Keratinocyte (primary cell): ENCODE measurements around the gene CCL17. TPM values are rescaled to one million over a fixed set of nuclear protein-coding genes. Genes with fewer than 3 reads are reported as not detected.

Source experiments
- DNase-seq: peaks from one replicate; pipeline ENCODE4 v3.0.0-alpha.2; 2011; ENCODE audit warnings: low read depth, missing footprints, low spot score
- FAIRE-seq: peaks from 2 replicates; lab custom pipeline; 2011; peaks lifted over from hg19 to GRCh38; lab: Jason Lieb, UNC
- H2AFZ ChIP-seq: 2 replicates; pipeline ENCODE4 v1.6.0; 2012; ENCODE audit warnings: low read length, control low read depth, inconsistent platforms; ENCODE audit not compliant: control insufficient read depth
- H3K27ac ChIP-seq: 2 replicates; pipeline ENCODE4 v1.5.1; 2011; ENCODE audit warnings: low read length; ENCODE audit not compliant: control insufficient read depth, insufficient read depth
- H3K27me3 ChIP-seq: 3 replicates; pipeline ENCODE4 v1.6.0; 2011; ENCODE audit warnings: low read length; ENCODE audit not compliant: control insufficient read depth, insufficient read depth; ENCODE audit errors: extremely low read depth
- H3K36me3 ChIP-seq, 2 experiments: 2 replicates in 1 of 2; 3 replicates in 1 of 2; pipeline ENCODE4 v1.5.1; 2011; ENCODE audit warnings: low read length in 2 of 2, mild to moderate bottlenecking in 1 of 2; ENCODE audit not compliant: control insufficient read depth in 2 of 2, insufficient read depth in 2 of 2; ENCODE audit errors: extremely low read depth in 1 of 2
- H3K4me1 ChIP-seq: 3 replicates; pipeline ENCODE4 v1.5.1; 2011; ENCODE audit warnings: low read length; ENCODE audit not compliant: control insufficient read depth, insufficient read depth; ENCODE audit errors: extremely low read depth
- H3K4me2 ChIP-seq: 3 replicates; pipeline ENCODE4 v1.6.0; 2011; ENCODE audit warnings: low read depth, low read length; ENCODE audit not compliant: control insufficient read depth, insufficient read depth; ENCODE audit errors: extremely low read depth
- H3K4me3 ChIP-seq, 3 experiments: fragments of 200-600 bp in 1 of 3; sonication (generic) in 1 of 3; 2 replicates in 2 of 3; 3 replicates in 1 of 3; pipeline ENCODE4 v1.5.1; 2011 to 2016; ENCODE audit warnings: low read length in 3 of 3, mild to moderate bottlenecking in 3 of 3, control low read depth in 2 of 3, inconsistent platforms in 1 of 3, low read depth in 1 of 3, mixed read lengths in 1 of 3, mixed run types in 1 of 3, moderate library complexity in 1 of 3; ENCODE audit not compliant: control insufficient read depth in 2 of 3, insufficient read depth in 2 of 3; ENCODE audit errors: extremely low read depth in 1 of 3
- H3K79me2 ChIP-seq: 2 replicates; pipeline ENCODE4 v1.6.0; 2012; ENCODE audit warnings: low read length; ENCODE audit not compliant: control insufficient read depth, insufficient read depth
- H3K9ac ChIP-seq: 3 replicates; pipeline ENCODE4 v1.6.0; 2011; ENCODE audit warnings: low read length; ENCODE audit not compliant: control insufficient read depth, insufficient read depth; ENCODE audit errors: extremely low read depth
- H3K9me1 ChIP-seq: 3 replicates; pipeline ENCODE4 v1.6.0; 2011; ENCODE audit warnings: low read length; ENCODE audit not compliant: control insufficient read depth, insufficient read depth; ENCODE audit errors: extremely low read depth
- H3K9me3 ChIP-seq: 2 replicates; pipeline ENCODE4 v1.5.1; 2012; ENCODE audit warnings: low read depth, low read length; ENCODE audit not compliant: control insufficient read depth
- H4K20me1 ChIP-seq: 3 replicates; pipeline ENCODE4 v1.6.0; 2011; ENCODE audit warnings: low read length; ENCODE audit not compliant: control insufficient read depth, insufficient read depth; ENCODE audit errors: extremely low read depth
- CTCF ChIP-seq, 3 experiments: IDR thresholded peaks in 1 of 3; conservative IDR thresholded peaks in 1 of 3; optimal IDR thresholded peaks in 1 of 3; 2 replicates in 2 of 3; 3 replicates in 1 of 3; pipeline versions ENCODE3 to v1.5.1; 2011; ENCODE audit warnings: low read length in 3 of 3, mild to moderate bottlenecking in 3 of 3, moderate library complexity in 2 of 3, control low read depth in 1 of 3, inconsistent platforms in 1 of 3; ENCODE audit not compliant: insufficient read depth in 2 of 3; ENCODE audit errors: extremely low read depth in 1 of 3
- EZH2 ChIP-seq: IDR thresholded peaks from one replicate; pipeline ENCODE4 v1.6.1; 2012; ENCODE audit warnings: inconsistent platforms, mild to moderate bottlenecking, low read length, moderate library complexity
- dilution Hi-C: fragments of 300-500 bp; cut with MboI; formaldehyde crosslinking; loops from one replicate; pipeline ENCODE4 v1.7.0; 2020; ENCODE audit warnings: low sequenced_read_pairs; ENCODE audit not compliant: extremely low pct_ligation_motif_present
- polyA plus RNA-seq, 5 experiments: library from polyadenylated mRNA; depleted of rRNA in 3 of 5; stranded (reverse) in 3 of 5; stranded (forward) in 1 of 5; unstranded in 1 of 5; fragments of >200 nt; gene quantifications; 1 replicate in 1 of 5; 2 replicates in 3 of 5; 3 replicates in 1 of 5; pipeline versions ENCODE4 v1.2.1 to v1.2.3, GENCODE V29; 2011 to 2012; ENCODE audit warnings: missing spikeins in 2 of 5, low read depth in 1 of 5, low replicate concordance in 1 of 5

The CCL17 gene
- polyA plus RNA-seq, 1 donor (not counting 4 experiments of a cell fraction or from before 2014, with no cell fraction given): not detected

- no peaks in the 10 kb centered on the region for H3K27me3 ChIP-seq
- H4K20me1 ChIP-seq: no peaks in the 10 kb centered on the region
- DNase-seq: no peak
- peaks cover 7% of the 10 kb centered on the region for H3K4me1 ChIP-seq
- H3K9me1 ChIP-seq: no peaks in the 10 kb centered on the region
- H3K4me3 ChIP-seq: no peak overlapping the region
- H3K79me2 ChIP-seq: no peaks in the 10 kb centered on the region
- TF ChIP-seq EZH2 (no peak), CTCF (optimal IDR thresholded peaks at IDR 0.05 in 1 of 3, IDR thresholded peaks at IDR 0.05 in 1 of 3, conservative IDR thresholded peaks at IDR 0.05 in 1 of 3; ENCODE audit: extremely low read depth in 1 of 3, insufficient read depth in 2 of 3, low read length in 3 of 3) (no peak)
- no peak overlapping the region for H2AFZ ChIP-seq
- H3K27ac ChIP-seq: no peak overlapping the region
- no peaks in the 10 kb centered on the region for H3K9me3 ChIP-seq
- H3K4me2 ChIP-seq: no peak overlapping the region
- dilution Hi-C loops: no loop called here
- no peaks in the 10 kb centered on the region for H3K36me3 ChIP-seq
- no peak for FAIRE-seq
- H3K9ac ChIP-seq: no peak overlapping the region
Measured at GRCh38 chr16:57356547-57356946, 48.0 kb upstream of the CCL17 start.

DNA sequence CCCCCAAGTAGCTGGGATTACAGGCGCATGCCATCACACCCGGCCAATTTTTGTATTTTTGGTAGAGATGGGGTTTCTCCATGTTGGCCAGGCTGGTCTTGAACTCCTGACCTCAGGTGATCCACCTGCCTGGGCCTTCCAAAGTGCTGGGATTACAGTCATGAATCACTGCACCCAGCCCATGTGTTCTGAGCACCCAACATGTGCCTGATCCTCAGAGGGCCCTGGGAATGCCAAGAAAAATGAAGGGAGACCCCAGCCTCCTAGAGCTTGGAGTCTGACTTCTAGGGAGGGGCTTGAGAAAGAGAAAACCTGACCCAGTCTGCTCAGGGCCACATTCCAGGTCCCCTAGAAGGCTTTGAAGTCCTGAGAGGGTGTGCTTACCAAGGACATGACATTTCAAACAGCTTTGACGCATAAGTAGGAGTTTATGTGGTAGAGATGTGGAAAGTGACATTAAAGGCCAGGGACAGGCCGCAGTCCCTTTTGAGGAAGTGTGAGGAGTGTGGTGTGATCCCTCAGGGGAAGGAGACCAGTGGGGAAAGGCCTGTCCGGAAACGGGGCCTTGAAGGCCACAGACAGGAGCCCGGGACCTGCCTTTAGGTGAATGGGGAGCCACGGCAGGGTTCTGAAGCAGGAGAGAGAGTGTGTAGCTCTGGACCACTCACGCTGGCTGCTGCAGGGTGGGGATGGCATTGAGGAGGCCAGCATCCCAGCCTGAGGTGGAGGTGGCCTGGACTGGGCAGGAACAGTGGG lies 47.1 kb upstream of the CCL17 start:
- no peak overlapping the region for H2AFZ ChIP-seq
- FAIRE-seq: no peak
- H3K79me2 ChIP-seq: no peaks in the 10 kb centered on the region
- H3K9me1 ChIP-seq: no peaks in the 10 kb centered on the region
- no peaks in the 10 kb centered on the region for H3K27me3 ChIP-seq
- H3K4me3 ChIP-seq: no peak overlapping the region
- H3K36me3 ChIP-seq: no peaks in the 10 kb centered on the region
- H3K9me3 ChIP-seq: no peaks in the 10 kb centered on the region
- TF ChIP-seq CTCF (optimal IDR thresholded peaks at IDR 0.05 in 1 of 3, IDR thresholded peaks at IDR 0.05 in 1 of 3, conservative IDR thresholded peaks at IDR 0.05 in 1 of 3; ENCODE audit: extremely low read depth in 1 of 3, insufficient read depth in 2 of 3, low read length in 3 of 3) (no peak), EZH2 (no peak)
- no peak overlapping the region for H3K9ac ChIP-seq
- H4K20me1 ChIP-seq: no peaks in the 10 kb centered on the region
- DNase-seq: no peak
- H3K4me1 ChIP-seq: peaks cover 7% of the 10 kb centered on the region
- no peak overlapping the region for H3K27ac ChIP-seq
- dilution Hi-C loops: no loop called here
- no peak overlapping the region for H3K4me2 ChIP-seq
